H1 (cell line): ENCODE results near the gene ZNF484. TPM values are rescaled to one million over a fixed set of nuclear protein-coding genes. Genes with fewer than 3 reads are reported as not detected.

Source experiments
- CTCF ChIA-PET: fragments of 300-600 bp; sonication (Branson Sonifier 250); formaldehyde crosslinking; loops from one replicate; lab custom pipeline; 2021; ENCODE audit not compliant: partially characterized antibody; lab: Charles Lee
- POLR2A ChIA-PET: fragments of 300-600 bp; sonication (Branson Sonifier 250); formaldehyde crosslinking; loops from one replicate; lab custom pipeline; 2021; ENCODE audit warnings: inconsistent platforms; ENCODE audit not compliant: partially characterized antibody; lab: Charles Lee
- DNase-seq, 2 experiments: peaks; one replicate each; pipeline versions ENCODE4 v3.0.0 to v3.0.0-alpha.2; 2010 to 2022; ENCODE audit warnings: low spot score in 2 of 2, low read depth in 1 of 2, mixed read lengths in 1 of 2
- FAIRE-seq: peaks from 2 replicates; lab custom pipeline; 2011; peaks lifted over from hg19 to GRCh38; lab: Jason Lieb, UNC
- H2AFZ ChIP-seq: 2 replicates; pipeline ENCODE4 v1.8.1; 2012; ENCODE audit warnings: low read length, inconsistent platforms
- H2AK5ac ChIP-seq: 2 replicates; pipeline ENCODE4 v1.6.1; 2013; ENCODE audit warnings: low read depth, low read length
- H2BK120ac ChIP-seq: replicated peaks from 2 replicates; pipeline ENCODE3; 2013; ENCODE audit warnings: low read depth, low read length, inconsistent platforms
- H2BK12ac ChIP-seq: 2 replicates; pipeline ENCODE4 v1.6.1; 2013; ENCODE audit warnings: low read depth, low read length
- H2BK15ac ChIP-seq: 2 replicates; pipeline ENCODE4 v1.6.1; 2013; ENCODE audit warnings: low read length
- H2BK20ac ChIP-seq: 2 replicates; pipeline ENCODE4 v1.6.1; 2013; ENCODE audit warnings: low read length
- H2BK5ac ChIP-seq: 2 replicates; pipeline ENCODE4 v1.6.1; 2013; ENCODE audit warnings: low read depth, low read length
- H3K14ac ChIP-seq: 2 replicates; pipeline ENCODE4 v1.6.1; 2013; ENCODE audit warnings: inconsistent platforms; ENCODE audit not compliant: insufficient read length
- H3K18ac ChIP-seq: 2 replicates; pipeline ENCODE4 v1.6.1; 2013; ENCODE audit warnings: low read length; ENCODE audit errors: extremely low read depth
- H3K23ac ChIP-seq: 2 replicates; pipeline ENCODE4 v1.6.1; 2013; ENCODE audit warnings: inconsistent platforms; ENCODE audit not compliant: insufficient read length
- H3K23me2 ChIP-seq: 2 replicates; pipeline ENCODE4 v1.6.1; 2013; ENCODE audit warnings: low read depth, low read length
- H3K27ac ChIP-seq: 2 replicates; pipeline ENCODE4 v1.6.1; 2011; ENCODE audit warnings: low read depth, low read length, inconsistent platforms
- H3K27me3 ChIP-seq, 4 experiments: replicated peaks in 1 of 4; 1 replicate in 1 of 4; 2 replicates in 3 of 4; pipeline versions ENCODE4 v1.6.1 to v1.8.1; 2011 to 2013; ENCODE audit warnings: low read length in 3 of 4, mild to moderate bottlenecking in 3 of 4, inconsistent platforms in 2 of 4, mixed read lengths in 2 of 4, moderate library complexity in 1 of 4; ENCODE audit not compliant: control insufficient read depth in 3 of 4, insufficient read depth in 3 of 4; ENCODE audit errors: extremely low read depth in 1 of 4
- H3K36me3 ChIP-seq, 4 experiments: 2 replicates each; pipeline versions ENCODE4 v1.6.1 to v1.8.1; 2011 to 2013; ENCODE audit warnings: mild to moderate bottlenecking in 4 of 4, low read length in 3 of 4, moderate library complexity in 2 of 4, control low read depth in 1 of 4, inconsistent platforms in 1 of 4; ENCODE audit not compliant: insufficient read depth in 4 of 4, control insufficient read depth in 2 of 4
- H3K4ac ChIP-seq: replicated peaks from 2 replicates; pipeline ENCODE3; 2013; ENCODE audit warnings: low read length, low read depth, mixed read lengths, inconsistent platforms; ENCODE audit not compliant: insufficient read length
- H3K4me1 ChIP-seq, 4 experiments: replicated peaks in 1 of 4; 1 replicate in 1 of 4; 2 replicates in 3 of 4; pipeline versions ENCODE4 v1.6.1 to v1.8.1; 2011 to 2013; ENCODE audit warnings: low read length in 3 of 4, inconsistent platforms in 2 of 4, mixed read lengths in 1 of 4; ENCODE audit not compliant: insufficient read depth in 4 of 4, control insufficient read depth in 3 of 4
- H3K4me2 ChIP-seq, 2 experiments: 2 replicates each; pipeline versions ENCODE4 v1.6.1 to v1.8.1; 2011 to 2013; ENCODE audit warnings: low read depth in 2 of 2, low read length in 2 of 2, control low read depth in 1 of 2, inconsistent platforms in 1 of 2, mild to moderate bottlenecking in 1 of 2; ENCODE audit not compliant: insufficient read depth in 1 of 2
- H3K4me3 ChIP-seq, 4 experiments: fragments of 200-600, 300-600 bp in 1 of 4; sonication (generic), shearing (Covaris generic), sonication (Bioruptor Twin) in 1 of 4; 2 replicates each; pipeline versions ENCODE4 v1.5.1 to v1.8.1; 2011 to 2016; ENCODE audit warnings: low read length in 4 of 4, low read depth in 3 of 4, control low read depth in 2 of 4, inconsistent platforms in 2 of 4, mild to moderate bottlenecking in 2 of 4, mixed read lengths in 1 of 4, moderate library complexity in 1 of 4; ENCODE audit not compliant: insufficient read depth in 2 of 4; ENCODE audit errors: extremely low read depth in 1 of 4
- H3K56ac ChIP-seq: replicated peaks from 2 replicates; pipeline ENCODE3; 2013; ENCODE audit warnings: low read depth, mild to moderate bottlenecking, mixed read lengths, low read length, inconsistent platforms; ENCODE audit not compliant: insufficient read length
- H3K79me1 ChIP-seq: 2 replicates; pipeline ENCODE4 v1.6.1; 2013; ENCODE audit warnings: low read depth, low read length, control low read depth
- H3K79me2 ChIP-seq, 2 experiments: 2 replicates each; pipeline versions ENCODE4 v1.6.1 to v1.8.1; 2012 to 2013; ENCODE audit warnings: low read length in 2 of 2, mild to moderate bottlenecking in 2 of 2, inconsistent platforms in 1 of 2; ENCODE audit not compliant: insufficient read depth in 2 of 2, control insufficient read depth in 1 of 2
- H3K9ac ChIP-seq, 4 experiments: replicated peaks in 1 of 4; 1 replicate in 1 of 4; 2 replicates in 3 of 4; pipeline versions ENCODE4 v1.6.1 to v1.8.1; 2011 to 2013; ENCODE audit warnings: low read depth in 3 of 4, low read length in 3 of 4, control low read depth in 2 of 4, mild to moderate bottlenecking in 2 of 4, moderate library complexity in 2 of 4, inconsistent platforms in 1 of 4; ENCODE audit errors: extremely low read depth in 1 of 4
- H3K9me3 ChIP-seq, 2 experiments: 2 replicates each; pipeline versions ENCODE4 v1.6.1 to v1.8.1; 2012 to 2013; ENCODE audit warnings: mild to moderate bottlenecking in 2 of 2, moderate library complexity in 2 of 2, control low read depth in 1 of 2, inconsistent platforms in 1 of 2, low read depth in 1 of 2, low read length in 1 of 2, mixed read lengths in 1 of 2; ENCODE audit not compliant: insufficient read depth in 2 of 2
- H4K20me1 ChIP-seq, 2 experiments: replicated peaks in 1 of 2; 2 replicates each; pipeline versions ENCODE3 to v1.8.1; 2011 to 2013; ENCODE audit warnings: inconsistent platforms in 2 of 2, low read length in 2 of 2, mild to moderate bottlenecking in 1 of 2; ENCODE audit not compliant: insufficient read depth in 2 of 2, control insufficient read depth in 1 of 2
- H4K5ac ChIP-seq: 2 replicates; pipeline ENCODE4 v1.6.1; 2013; ENCODE audit warnings: low read length, low read depth, mixed read lengths, inconsistent platforms; ENCODE audit not compliant: insufficient read length
- H4K8ac ChIP-seq: 2 replicates; pipeline ENCODE4 v1.8.0; 2013; ENCODE audit warnings: mild to moderate bottlenecking, moderate library complexity, low read length, inconsistent platforms; ENCODE audit not compliant: insufficient read depth; ENCODE audit errors: extremely low read depth
- H4K91ac ChIP-seq: replicated peaks from 2 replicates; pipeline ENCODE3; 2013; ENCODE audit warnings: low read length, mixed read lengths, inconsistent platforms; ENCODE audit not compliant: insufficient read length
- CREB1 ChIP-seq: IDR thresholded peaks from 2 replicates; pipeline ENCODE4 v1.6.1; 2012; ENCODE audit warnings: inconsistent platforms
- GABPA ChIP-seq: IDR thresholded peaks from 2 replicates; pipeline ENCODE4 v1.6.1; 2011; ENCODE audit warnings: mild to moderate bottlenecking, low read length, moderate library complexity, borderline replicate concordance; ENCODE audit not compliant: insufficient read depth
- POU5F1 ChIP-seq: IDR thresholded peaks from 2 replicates; pipeline ENCODE4 v1.6.1; 2011; ENCODE audit warnings: low read depth, mild to moderate bottlenecking, low read length, moderate library complexity
- RBBP5 ChIP-seq: IDR thresholded peaks from 2 replicates; pipeline ENCODE4 v1.7.1; 2012; ENCODE audit warnings: low read depth, mild to moderate bottlenecking, inconsistent platforms, low read length, moderate library complexity, borderline replicate concordance
- SRF ChIP-seq: IDR thresholded peaks from 2 replicates; pipeline ENCODE4 v1.6.1; 2011; ENCODE audit warnings: mild to moderate bottlenecking, low read depth, low read length, moderate library complexity
- TAF1 ChIP-seq: IDR thresholded peaks from 2 replicates; pipeline ENCODE4 v1.6.1; 2011; ENCODE audit warnings: mild to moderate bottlenecking, low read depth, low read length
- ZNF274 ChIP-seq: IDR thresholded peaks from 2 replicates; pipeline ENCODE4 v1.7.0; 2012; ENCODE audit warnings: low read length, borderline replicate concordance; ENCODE audit errors: extremely low read depth
- WGBS, 2 experiments: shearing (Covaris generic) in 1 of 2; methylation state at CpG; one replicate each; pipeline versions ENCODE4 v1.1.6 to v1.1.7; 2013 to 2015; ENCODE audit warnings: low lambda C conversion rate in 2 of 2, mixed read lengths in 2 of 2, inconsistent platforms in 1 of 2, low coverage in 1 of 2, missing lambda C conversion rate in 1 of 2; ENCODE audit not compliant: insufficient replicate concordance in 2 of 2, insufficient coverage in 1 of 2, insufficient read length in 1 of 2; ENCODE audit errors: extremely low coverage in 1 of 2, missing lambda C conversion rate in 1 of 2; 5-methylcytosine and 5-hydroxymethylcytosine counted together
- polyA plus RNA-seq, 7 experiments: library from polyadenylated mRNA; depleted of rRNA in 3 of 7; stranded (reverse) in 5 of 7; unstranded in 2 of 7; fragments of >200 nt in 5 of 7; fragments of 200-250 nt in 2 of 7; gene quantifications; 1 replicate in 5 of 7; 2 replicates in 1 of 7; 4 replicates in 1 of 7; pipeline versions ENCODE4 v1.2.1 to v1.2.3, GENCODE V29; 2011 to 2013; ENCODE audit warnings: missing spikeins in 2 of 7, mixed read lengths in 2 of 7
- total RNA-seq: library from RNA; stranded (reverse); fragmentation: NEBNext Ultra II Directional; extraction: Animal tissue kit (Norgen Biotek cat#: 25700); gene quantifications from 2 replicates; pipeline ENCODE4 v1.2.1, GENCODE V29; 2021

Gene ZNF484
- total and polyA plus RNA-seq, 2 of the 8 experiments (the other 6 are each of a cell fraction or from before 2014, with no cell fraction given), result 1.3 to 11.5 TPM

- DNase-seq (no peak), FAIRE-seq (no peak)
- 86% methylated on average over 1 of the region's 1 CpG; no CpG with 5 or more reads in 1 of the 2 experiments for WGBS, 2 experiments
- Histone ChIP-seq H3K23ac (no peak overlapping the region), H3K27ac (no peak overlapping the region), H3K79me1 (no peaks in the 10 kb centered on the region), H4K91ac (no peak overlapping the region), H3K36me3 (peaks cover 13 to 56% (median 33%) of the 10 kb centered on the region in 4 experiments; a peak in 7 of 8 replicates), H3K4me1 (no peaks in the 10 kb centered on the region), H4K8ac (no peak overlapping the region), H3K14ac (no peak overlapping the region), H3K23me2 (no peaks in the 10 kb centered on the region), H4K20me1 (no peaks in the 10 kb centered on the region), H2BK120ac (no peak overlapping the region), H2AK5ac (no peak overlapping the region), H3K79me2 (no peaks in the 10 kb centered on the region), H2BK20ac (no peak overlapping the region), H2BK12ac (no peak overlapping the region), H2AFZ (no peak overlapping the region), H3K9me3 (peaks cover 36 to 42% of the 10 kb centered on the region in 2 experiments), H2BK15ac (no peak overlapping the region), H3K4me3 (no peak overlapping the region), H2BK5ac (no peak overlapping the region), H3K9ac (no peak overlapping the region), H4K5ac (no peak overlapping the region), H3K4ac (no peak overlapping the region), H3K18ac (no peak overlapping the region), H3K27me3 (no peaks in the 10 kb centered on the region), H3K56ac (no peak overlapping the region), H3K4me2 (no peak overlapping the region)
- ChIA-PET POLR2A (no interaction called here), CTCF (interaction anchor here (0.5 kb wide), 1 partner anchor 807 kb away, joined by 3 read pairs; no protein-coding TSS in a partner anchor)
- no peak for TF ChIP-seq CREB1
- TF ChIP-seq RBBP5, result no peak
- no peak for TF ChIP-seq POU5F1
- TF ChIP-seq TAF1, result no peak
- peak; percentile 84 for TF ChIP-seq ZNF274
- TF ChIP-seq GABPA, result no peak
- no peak for TF ChIP-seq SRF
These were observed 31.1 kb downstream of the ZNF484 start for GRCh38 chr9:92846662-92847145.
